AG10803 (cell line): ENCODE data around the gene DLD.
A peak's percentile ranks its signal among the peaks of the same experiment; 100 is the strongest.
"Not testable (repeated sequence)": the region's sequence is repeated elsewhere in the genome, so short reads cannot be mapped to it uniquely, and the experiment has no call there.

Source experiments
- DNase-seq: peaks from one replicate; pipeline ENCODE4 v3.0.0; 2010; ENCODE audit warnings: low read depth
- H3K4me3 ChIP-seq: 2 replicates; pipeline ENCODE4 v1.5.1; 2011; ENCODE audit warnings: mild to moderate bottlenecking, low read length, control low read depth
- TF ChIP-seq, protein P1 (sequence below): conservative IDR thresholded peaks from 2 replicates; pipeline ENCODE4 v1.5.1; 2011; ENCODE audit warnings: mild to moderate bottlenecking, low read length, control low read depth, inconsistent platforms

Gene DLD

DNA sequence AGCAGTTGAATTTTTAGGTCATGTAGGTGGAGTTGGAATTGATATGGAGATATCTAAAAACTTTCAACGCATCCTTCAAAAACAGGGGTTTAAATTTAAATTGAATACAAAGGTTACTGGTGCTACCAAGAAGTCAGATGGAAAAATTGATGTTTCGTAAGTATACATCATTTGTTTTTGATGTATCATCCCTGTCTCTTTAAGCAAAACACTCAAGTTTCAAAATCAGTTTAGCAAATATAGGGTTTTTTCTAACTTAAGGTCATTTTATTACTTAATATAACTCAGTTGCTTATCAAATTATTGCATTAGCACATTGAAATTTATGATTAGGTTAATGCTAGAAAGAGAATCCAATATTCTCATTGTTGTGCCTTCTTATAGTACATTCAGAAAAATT, 24.6 kb downstream of the DLD start:
- TF ChIP-seq, protein P1, sequence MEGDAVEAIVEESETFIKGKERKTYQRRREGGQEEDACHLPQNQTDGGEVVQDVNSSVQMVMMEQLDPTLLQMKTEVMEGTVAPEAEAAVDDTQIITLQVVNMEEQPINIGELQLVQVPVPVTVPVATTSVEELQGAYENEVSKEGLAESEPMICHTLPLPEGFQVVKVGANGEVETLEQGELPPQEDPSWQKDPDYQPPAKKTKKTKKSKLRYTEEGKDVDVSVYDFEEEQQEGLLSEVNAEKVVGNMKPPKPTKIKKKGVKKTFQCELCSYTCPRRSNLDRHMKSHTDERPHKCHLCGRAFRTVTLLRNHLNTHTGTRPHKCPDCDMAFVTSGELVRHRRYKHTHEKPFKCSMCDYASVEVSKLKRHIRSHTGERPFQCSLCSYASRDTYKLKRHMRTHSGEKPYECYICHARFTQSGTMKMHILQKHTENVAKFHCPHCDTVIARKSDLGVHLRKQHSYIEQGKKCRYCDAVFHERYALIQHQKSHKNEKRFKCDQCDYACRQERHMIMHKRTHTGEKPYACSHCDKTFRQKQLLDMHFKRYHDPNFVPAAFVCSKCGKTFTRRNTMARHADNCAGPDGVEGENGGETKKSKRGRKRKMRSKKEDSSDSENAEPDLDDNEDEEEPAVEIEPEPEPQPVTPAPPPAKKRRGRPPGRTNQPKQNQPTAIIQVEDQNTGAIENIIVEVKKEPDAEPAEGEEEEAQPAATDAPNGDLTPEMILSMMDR, result no peak
- no peak for DNase-seq
- H3K4me3 ChIP-seq, result no peak overlapping the region

DNA sequence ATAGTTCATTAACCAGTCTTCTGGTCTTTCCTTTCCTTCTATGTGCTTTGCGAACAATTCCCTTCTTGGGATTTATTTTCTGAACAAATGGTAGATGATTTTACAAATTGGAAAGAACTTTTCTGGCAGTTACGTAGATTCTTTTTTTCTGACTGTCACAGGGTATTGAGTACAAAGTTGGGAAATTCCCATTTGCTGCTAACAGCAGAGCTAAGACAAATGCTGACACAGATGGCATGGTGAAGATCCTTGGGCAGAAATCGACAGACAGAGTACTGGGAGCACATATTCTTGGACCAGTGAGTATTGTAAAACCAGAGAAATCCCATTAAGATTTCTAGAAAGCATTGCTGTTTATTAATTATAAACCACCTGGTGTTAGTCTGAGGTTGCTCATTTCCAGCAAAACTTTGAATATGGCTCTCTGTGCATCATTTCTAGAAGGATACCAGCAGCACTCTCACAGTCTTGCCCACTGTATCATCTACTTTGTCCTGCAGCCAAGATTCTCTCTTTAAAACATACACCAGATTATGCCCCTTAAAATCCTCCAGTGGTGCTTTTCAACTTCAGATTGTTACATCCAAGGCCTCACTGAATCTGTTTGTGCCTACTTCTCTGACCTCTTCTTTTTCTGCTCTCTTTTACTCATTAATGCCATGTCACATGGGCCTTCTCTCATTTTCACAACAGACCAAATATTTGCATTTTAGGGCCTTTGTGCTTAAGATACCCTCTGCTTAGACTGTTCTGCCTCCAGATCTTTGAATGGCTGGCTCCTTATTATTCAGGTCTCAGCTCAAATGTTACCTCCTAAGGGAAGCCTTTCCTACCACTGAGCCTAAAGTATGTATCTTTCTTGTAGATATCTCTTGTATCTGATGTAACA, 27.0 kb downstream of the DLD start:
- TF ChIP-seq, protein P1, result no peak
- H3K4me3 ChIP-seq, result no peak overlapping the region
- no peak for DNase-seq

DNA sequence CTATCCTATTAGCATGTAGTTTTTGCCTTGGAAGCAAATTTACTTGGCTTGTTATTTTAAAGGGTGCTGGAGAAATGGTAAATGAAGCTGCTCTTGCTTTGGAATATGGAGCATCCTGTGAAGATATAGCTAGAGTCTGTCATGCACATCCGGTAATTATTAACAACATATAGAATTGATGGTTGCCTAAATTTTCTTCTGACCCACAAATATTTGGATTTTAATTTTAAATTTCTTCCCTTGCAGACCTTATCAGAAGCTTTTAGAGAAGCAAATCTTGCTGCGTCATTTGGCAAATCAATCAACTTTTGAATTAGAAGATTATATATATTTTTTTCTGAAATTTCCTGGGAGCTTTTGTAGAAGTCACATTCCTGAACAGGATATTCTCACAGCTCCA, 28.0 kb downstream of the DLD start:
- H3K4me3 ChIP-seq, result no peak overlapping the region
- TF ChIP-seq, protein P1, result no peak
- no peak for DNase-seq

DNA sequence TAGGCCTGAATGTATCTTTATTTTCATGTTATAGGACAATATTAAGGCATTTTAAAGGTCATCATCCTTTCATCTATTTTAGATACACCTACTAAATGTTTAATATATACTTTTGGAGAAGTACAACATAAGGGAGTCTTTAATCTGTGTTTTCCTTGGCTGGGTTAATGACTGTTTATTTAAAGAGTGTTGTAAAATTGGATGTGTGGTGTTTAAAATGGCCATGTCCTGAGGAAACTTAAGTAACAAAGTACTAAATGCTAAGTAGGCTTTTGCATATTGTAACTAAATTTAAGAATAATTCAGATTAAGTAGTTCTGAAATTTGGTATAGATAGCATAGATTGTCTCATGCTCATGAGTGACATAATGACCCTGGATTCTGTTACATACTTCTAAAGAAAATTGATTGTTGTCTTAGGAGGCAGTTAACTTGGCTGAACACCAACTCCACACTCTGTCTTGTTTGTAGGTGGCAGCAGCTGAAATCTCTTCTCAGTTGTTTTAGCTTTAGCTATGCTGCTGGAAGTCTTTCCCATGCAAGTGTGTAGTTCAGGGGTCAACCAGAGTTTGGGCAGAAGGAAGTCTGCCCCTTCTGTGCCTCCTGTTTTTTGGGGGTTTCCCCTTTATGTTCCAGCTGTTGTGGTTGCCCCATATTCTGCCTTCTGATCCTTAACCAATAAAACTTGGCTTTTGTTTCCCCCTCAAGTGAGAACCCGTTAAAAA, 29.2 kb downstream of the DLD start:
- TF ChIP-seq, protein P1, result no peak
- DNase-seq, result no peak

DNA sequence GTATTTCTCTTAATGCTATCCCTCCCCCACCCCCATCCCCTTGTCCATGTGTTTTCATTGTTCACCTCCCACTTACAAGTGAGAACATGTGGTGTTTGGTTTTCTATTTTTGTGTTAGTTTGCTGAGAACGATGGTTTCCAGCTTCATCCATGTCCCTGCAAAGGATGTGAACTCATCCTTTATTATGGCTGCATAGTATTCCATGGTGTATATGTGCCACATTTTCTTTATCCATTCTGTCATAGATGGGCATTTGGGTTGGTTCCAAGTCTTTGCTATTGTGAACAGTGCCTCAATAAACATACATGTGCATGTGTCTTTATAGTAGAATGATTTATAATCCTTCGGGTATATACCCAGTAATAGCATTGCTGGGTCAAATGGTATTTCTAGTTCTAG, 30.8 kb downstream of the DLD start:
- DNase-seq, H3K4me3 ChIP-seq: not testable (repeated sequence)

More for the DNA sequence above, 29.2 kb downstream of the DLD start:
- H3K4me3 ChIP-seq, result no peak overlapping the region

DNA sequence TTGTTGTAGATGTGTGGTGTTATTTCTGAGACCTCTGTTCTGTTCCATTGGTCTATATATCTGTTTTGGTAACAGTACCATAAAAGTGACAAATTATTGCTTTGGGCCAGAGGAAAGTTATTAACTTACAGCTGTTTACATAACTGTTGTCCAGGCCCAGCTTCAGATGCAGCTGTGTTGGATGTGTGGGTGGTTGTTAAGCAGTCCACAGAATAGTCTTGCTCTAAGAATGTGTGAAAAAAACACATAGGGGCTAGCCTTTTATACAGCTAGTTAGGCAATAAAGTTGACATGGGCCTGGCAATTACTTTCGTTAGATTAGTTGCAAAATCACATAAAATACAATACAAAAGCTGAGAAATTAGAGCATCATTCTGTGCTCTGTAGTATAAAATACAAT, 31.9 kb downstream of the DLD start:
- no peak overlapping the region for H3K4me3 ChIP-seq
- peak; percentile 70 for DNase-seq
- TF ChIP-seq, protein P1, result no peak

DNA sequence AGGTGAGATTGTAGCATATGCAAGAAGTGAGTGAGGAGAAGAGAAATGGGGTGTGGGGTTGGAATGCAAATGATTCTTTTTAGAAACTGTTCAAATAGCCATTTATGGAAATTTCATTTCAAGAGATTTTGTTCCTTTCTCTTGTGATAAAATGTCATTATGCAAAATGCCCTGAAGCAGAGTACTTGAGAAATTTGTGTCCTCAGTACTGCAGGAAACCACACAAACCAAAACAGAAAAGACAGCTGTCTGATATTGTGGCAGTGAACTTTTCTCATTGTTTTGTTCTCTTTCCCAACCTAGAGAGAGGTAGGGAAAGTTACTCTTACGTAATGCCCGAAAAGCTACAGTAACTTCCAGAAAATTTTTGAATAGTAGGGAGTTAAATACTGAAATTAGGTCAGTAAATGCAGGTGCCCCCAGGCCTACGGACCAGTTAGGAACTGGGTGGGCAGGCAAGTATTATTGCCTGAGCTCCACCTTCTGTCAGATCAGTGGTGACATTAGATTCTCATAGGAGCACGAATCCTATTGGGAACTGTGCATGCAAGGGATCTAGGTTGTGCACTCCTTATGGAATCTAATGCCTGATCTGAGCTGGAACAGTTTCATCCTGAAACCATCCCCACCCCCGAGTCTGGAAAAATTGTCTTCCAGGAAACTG, 34.0 kb downstream of the DLD start:
- TF ChIP-seq, protein P1, result no peak
- no peak overlapping the region for H3K4me3 ChIP-seq
- peak; percentile 39 for DNase-seq
